NCI-H1105 (cell line): Measurements from ENCODE around the gene NEK11.
A peak's percentile ranks its signal among the peaks of the same experiment; 100 is the strongest.

Source experiments
- DNase-seq: peaks from one replicate; lab custom pipeline; 2025; lab: John Stamatoyannopoulos, UW

The NEK11 gene

DNA sequence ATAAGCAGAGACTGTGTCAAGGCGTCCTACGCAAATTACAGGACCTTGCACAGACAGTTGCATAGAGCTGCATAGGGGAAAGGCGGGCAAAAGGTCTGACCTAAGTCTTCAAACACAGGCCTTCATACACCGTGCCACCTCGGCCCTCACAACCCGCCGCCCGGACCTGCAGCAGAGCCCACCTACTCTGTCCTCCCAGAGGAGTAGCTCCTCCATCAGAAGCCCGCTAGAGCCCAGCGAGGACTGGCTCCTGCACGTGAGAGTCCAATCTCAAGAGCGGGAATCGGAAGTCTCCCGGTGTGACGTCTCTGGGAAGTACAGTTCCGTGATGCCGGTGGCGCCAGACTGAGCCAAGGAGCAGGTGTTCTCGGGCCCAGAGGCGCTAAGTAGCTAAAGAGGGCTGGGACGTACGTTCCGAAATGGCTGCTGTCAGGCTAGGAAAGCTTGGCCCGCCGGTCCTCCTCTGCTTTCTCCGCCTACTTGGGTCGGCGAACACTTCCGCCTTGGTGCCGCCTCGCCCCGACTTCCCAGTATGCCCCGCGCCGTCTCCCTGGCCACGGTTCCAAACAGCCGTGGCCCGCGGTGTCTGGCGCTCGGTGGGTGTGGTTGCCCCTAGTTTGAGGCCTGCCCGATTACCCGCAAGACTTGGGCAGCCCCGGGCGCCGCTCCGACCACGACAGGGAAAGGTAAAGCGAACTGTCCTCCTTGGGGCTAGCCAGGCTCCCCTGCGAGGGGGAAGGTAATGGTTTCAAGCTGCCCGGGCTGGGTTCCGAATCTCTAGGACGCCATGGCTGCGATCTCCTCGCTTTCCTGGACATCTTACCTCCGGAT, at the start of gene NEK11, which contains the start of gene ASTE1:
Gene NEK11, plus strand, starts transcription at position 557 of the 831 bp plus-strand sequence. CDS start 2,832 bp downstream, outside the sequence.
Gene ASTE1, minus strand, starts transcription at position 505 of the 831 bp plus-strand sequence. CDS start 1,519 bp downstream, outside the sequence.
- DNase-seq, result peak; percentile 96

DNA sequence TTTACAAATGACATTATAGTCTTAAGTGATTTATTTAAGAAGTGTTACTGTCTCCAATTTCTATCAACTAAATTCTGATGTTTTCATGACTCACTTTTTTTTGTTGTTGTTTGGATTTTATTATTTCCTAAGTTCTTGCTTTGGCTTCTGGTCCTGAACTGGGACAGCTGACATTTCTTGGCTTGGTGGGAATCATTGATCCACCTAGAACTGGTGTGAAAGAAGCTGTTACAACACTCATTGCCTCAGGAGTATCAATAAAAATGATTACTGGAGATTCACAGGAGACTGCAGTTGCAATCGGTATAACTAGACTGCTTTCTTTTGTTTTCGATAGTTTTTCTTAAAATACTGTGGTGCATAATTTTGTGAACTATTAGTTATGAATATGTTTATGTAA, 47.6 kb upstream of the NEK11 start:
- DNase-seq, result no peak

GRCh38 chr3:130981469-130981868, 45.2 kb upstream of the NEK11 start:
- no peak for DNase-seq

- DNase-seq, result no peak
Observed at GRCh38 chr3:130990282-130990681, 36.4 kb upstream of the NEK11 start.

GRCh38 chr3:130991126-130991525, 35.6 kb upstream of the NEK11 start:
- DNase-seq, result no peak

GRCh38 chr3:130992344-130992743, 34.3 kb upstream of the NEK11 start:
- peak; percentile 10 for DNase-seq

DNA sequence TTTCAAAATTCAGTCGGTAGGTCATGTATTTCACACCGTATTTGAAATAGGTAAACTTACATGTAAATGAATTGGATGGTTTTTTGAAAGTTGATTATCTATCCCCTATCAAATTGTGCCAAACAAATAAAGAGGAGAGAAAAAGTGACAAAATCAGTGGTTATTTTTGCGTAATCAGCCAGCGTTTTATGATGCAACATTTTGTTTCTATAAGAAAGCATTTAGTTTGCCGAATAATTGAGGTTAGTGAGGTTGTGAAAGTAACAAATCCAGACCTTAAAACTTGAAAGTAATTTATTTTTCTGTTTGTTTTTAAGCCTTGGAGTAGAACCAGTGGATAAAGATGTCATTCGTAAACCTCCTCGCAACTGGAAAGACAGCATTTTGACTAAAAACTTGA, 29.4 kb upstream of the NEK11 start:
- DNase-seq, result no peak

DNA sequence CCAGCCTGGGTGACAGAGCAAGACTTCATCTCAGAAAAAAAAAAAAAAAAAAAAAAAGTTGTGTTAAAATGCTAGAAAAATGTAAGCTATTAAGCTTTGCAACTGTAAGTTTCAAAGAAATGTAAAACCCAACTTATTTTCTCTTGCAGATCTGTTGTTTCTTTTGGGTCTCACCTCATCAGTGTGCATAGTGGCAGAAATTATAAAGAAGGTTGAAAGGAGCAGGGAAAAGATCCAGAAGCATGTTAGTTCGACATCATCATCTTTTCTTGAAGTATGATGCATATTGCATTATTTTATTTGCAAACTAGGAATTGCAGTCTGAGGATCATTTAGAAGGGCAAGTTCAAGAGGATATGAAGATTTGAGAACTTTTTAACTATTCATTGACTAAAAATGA, 25.6 kb upstream of the NEK11 start:
- DNase-seq, result no peak

DNA sequence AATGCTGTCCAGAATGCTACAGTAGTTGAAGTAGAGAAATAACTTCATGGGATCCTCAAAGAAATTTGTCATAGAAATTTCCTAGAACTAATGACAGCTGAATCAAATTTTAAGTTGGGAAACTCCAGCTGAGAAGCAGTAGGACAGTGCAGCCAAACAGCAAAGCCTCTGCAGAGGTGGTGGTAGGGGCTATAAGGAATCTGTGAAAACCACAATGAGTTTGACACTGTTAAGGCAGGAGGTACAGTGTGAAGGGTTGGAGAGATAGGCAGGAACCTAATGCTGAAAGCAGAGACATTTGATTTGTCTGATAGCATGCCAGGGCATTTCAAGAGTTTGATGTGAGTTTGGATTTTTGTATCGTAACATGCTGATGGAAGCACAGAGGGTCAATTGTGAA, 22.1 kb upstream of the NEK11 start:
- DNase-seq, result no peak

GRCh38 chr3:131007256-131007655, 19.4 kb upstream of the NEK11 start:
- no peak for DNase-seq

DNA sequence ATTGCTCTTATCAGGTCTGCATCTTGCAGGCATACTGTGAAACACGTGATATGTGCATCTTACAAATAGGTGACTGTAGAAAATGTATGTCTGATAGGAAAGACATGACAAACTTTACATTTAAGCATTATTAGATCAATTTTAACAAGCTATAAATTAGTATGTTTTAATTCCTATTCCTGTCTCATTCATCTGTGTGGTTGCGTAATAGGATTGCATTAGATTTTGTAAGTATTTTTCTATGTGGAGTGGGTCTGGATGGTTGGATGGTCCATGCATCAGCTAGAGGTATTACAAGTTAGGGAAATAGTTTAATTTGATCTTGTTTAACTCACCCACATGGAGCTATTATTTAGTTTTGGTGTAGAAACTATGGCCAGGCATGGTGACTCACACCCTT, 18.9 kb upstream of the NEK11 start:
- no peak for DNase-seq

DNA sequence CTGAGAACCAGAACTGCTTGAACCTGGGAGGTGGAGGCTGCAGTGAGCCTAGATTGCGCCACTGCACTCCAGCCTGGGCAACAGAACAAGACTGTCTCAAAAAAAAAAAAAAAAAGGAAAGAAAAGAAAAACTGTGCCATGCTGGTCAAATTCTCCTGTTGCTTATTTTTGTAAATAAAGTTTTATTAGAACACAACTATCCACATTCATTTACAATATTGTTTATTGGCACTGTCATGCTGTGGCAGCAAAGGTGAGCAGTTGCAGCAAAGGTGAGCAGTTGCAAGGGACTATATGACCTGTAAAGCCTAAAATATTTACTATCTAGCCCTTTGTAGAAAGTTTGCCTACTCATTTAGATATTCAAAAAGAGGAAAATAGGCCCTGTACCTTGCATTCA, 18.4 kb upstream of the NEK11 start:
- DNase-seq, result no peak

DNA sequence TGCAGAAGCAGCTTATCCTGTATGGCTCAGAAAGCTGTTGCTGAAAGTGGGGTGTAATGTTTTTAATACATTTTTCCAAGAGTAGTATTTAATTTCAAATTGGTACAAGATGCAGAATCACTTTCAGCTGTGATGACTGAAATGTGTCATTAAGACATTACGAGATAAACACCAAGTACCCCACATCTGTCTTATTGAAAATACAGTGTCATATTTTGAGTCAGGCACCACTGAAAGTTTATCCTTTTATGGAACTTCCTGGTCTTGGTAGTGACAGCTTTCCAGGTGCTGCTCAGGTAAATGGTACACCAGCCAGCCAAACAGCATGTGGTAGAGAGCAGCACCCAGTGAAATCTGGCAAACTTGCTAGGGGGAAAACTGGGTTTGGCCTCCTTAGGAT, 17.0 kb upstream of the NEK11 start:
- no peak for DNase-seq

- DNase-seq, result no peak
Observed at GRCh38 chr3:131018970-131019369, 7.7 kb upstream of the NEK11 start.

DNA sequence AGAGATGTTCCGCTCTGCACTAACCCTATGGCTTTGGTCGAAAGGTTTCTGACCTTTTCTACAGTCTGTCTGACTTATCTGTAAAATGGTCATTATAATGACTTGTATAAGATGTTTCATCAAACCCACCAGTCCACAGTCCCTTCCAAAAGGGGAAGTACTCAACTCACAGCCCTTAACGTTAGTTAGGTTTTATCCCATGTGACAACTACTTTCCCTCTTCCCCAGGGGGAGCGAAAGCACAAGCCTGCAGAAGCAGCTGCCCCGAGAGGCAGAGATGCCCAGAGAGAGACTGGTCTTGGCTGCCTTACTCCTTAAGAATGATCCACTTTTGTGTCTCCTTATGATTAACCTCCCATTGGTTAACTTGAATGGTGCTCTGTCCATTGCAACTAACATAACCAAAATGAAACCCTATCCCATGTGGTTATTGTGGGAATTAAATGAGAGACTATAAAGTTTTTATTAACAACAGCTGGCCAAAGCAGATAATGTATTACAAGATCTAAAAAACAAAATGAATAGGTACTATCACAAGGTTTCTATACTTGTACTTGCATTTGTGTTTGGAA, 6.5 kb upstream of the NEK11 start:
- no peak for DNase-seq

- no peak for DNase-seq
Observed at GRCh38 chr3:131025539-131025938, 1.1 kb upstream of the NEK11 start.

DNA sequence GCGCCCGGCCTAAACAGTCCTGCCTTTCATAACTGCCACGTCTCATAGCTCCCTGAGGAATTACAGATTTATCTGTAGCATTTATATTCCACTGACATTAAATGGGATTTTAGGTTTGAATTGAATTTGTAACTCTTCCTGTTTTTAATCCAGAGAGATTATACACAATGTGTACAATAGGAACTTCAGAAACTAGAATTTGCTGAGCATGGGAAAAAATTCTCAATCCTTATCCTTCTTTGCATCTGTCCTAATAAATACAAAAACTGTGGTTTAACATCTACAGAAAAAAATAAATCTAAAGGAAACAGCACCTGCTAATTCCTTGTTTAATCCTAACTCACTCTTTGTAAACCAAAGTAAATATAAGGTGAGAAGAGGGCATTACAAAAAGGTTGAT, 2.2 kb downstream of the NEK11 start:
- DNase-seq, result no peak

- DNase-seq, result no peak
Observed at GRCh38 chr3:131031660-131032059, 5.0 kb downstream of the NEK11 start.

GRCh38 chr3:131033480-131034080, 6.9 kb downstream of the NEK11 start:
- DNase-seq, result peak; percentile 50

- DNase-seq, result no peak
Observed at GRCh38 chr3:131036200-131036816, 9.6 kb downstream of the NEK11 start.

GRCh38 chr3:131036986-131037385, 10.3 kb downstream of the NEK11 start:
- no peak for DNase-seq

- no peak for DNase-seq
Observed at GRCh38 chr3:131038326-131038725, 11.6 kb downstream of the NEK11 start.
